OCI-LY3 (cell line): ENCODE measurements around the gene CAAP1.

Source experiments
- EZH2phosphoT487 ChIP-seq: fragments of 200-600 bp; shearing (Covaris generic); IDR thresholded peaks from 2 replicates; pipeline ENCODE4 v1.6.1; 2018; ENCODE audit warnings: antibody characterized with exemption, mixed run types, low read depth
- TF ChIP-seq, protein P1 (sequence below): fragments of 200-600, 300-600 bp; sonication (generic); IDR thresholded peaks from 2 replicates; pipeline ENCODE4 v1.5.1; 2014; ENCODE audit warnings: antibody characterized with exemption, low read length, low read depth

DNA sequence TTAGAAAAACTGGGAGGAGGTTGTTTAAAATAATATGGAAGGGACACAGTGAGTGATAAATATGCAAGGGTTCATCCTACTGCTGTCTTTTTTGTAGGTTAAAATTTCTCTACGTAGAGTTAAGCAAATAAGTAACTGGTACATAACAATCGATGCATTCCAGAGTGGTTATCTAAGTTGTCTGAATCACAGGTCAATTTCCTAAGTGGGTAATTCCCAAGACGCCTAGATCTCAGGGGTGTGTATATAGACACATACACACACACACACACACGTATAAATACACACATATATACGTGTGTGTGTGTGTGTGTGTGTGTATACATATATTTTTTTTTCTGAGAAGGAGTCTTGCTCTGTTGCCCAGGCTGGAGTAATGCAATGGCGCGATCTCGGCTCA is 22.3 kb downstream of the CAAP1 start:
- TF ChIP-seq, protein P1, sequence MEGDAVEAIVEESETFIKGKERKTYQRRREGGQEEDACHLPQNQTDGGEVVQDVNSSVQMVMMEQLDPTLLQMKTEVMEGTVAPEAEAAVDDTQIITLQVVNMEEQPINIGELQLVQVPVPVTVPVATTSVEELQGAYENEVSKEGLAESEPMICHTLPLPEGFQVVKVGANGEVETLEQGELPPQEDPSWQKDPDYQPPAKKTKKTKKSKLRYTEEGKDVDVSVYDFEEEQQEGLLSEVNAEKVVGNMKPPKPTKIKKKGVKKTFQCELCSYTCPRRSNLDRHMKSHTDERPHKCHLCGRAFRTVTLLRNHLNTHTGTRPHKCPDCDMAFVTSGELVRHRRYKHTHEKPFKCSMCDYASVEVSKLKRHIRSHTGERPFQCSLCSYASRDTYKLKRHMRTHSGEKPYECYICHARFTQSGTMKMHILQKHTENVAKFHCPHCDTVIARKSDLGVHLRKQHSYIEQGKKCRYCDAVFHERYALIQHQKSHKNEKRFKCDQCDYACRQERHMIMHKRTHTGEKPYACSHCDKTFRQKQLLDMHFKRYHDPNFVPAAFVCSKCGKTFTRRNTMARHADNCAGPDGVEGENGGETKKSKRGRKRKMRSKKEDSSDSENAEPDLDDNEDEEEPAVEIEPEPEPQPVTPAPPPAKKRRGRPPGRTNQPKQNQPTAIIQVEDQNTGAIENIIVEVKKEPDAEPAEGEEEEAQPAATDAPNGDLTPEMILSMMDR = no peak
- no peak for TF ChIP-seq EZH2phosphoT487
